A549 treated with ZK216348 at 1 μM for 4 hours (cell line): ENCODE measurements around the gene TECTA. TPM values are rescaled to one million over a fixed set of nuclear protein-coding genes. Genes with fewer than 3 reads are reported as not detected.

Experiments
- total RNA-seq: library from RNA; stranded (reverse); fragments of 200-300 nt; extraction: Qiagen RNA extraction; gene quantifications from 5 replicates; pipeline ENCODE4 v1.2.3, GENCODE V29; 2022; ENCODE audit warnings: low read depth

TECTA gene
- 0.04 TPM in 2 of 5 replicates, not detected in the others for total RNA-seq

GRCh38 chr11:121100943-121101342 lies at the start of gene TECTA:
Gene TECTA (plus strand): TSS chr11:121101243. CDS start chr11:121102666, 1,423 bp downstream.

Other genes with a start within 250 kb of the TECTA start
- gene TBCEL, start 77.1 kb upstream of the TECTA start, total RNA-seq = 4.9 to 6.9 TPM (median 5.9 TPM) in 5 replicates
- 5.2 to 12.6 TPM (median 9.5 TPM) in 5 replicates for gene SC5D, start 191.5 kb downstream of the TECTA start, total RNA-seq